Measurements from ENCODE around the gene ANTXRL. TPM values are rescaled to one million over a fixed set of nuclear protein-coding genes. Genes with fewer than 3 reads are reported as not detected.
A peak's percentile ranks its signal among the peaks of the same experiment; 100 is the strongest.
"Not testable (repeated sequence)": the region's sequence is repeated elsewhere in the genome, so short reads cannot be mapped to it uniquely, and the experiment has no call there.

The ANTXRL gene
- total RNA-seq, 1 donor from 2014 or later = not detected

GRCh38 chr10:46314071-46314470 lies 27.3 kb downstream of the ANTXRL start:
- no peak overlapping the region for H3K4me3 Mint-ChIP-seq
- no peaks in the 10 kb centered on the region for H3K4me1 Mint-ChIP-seq (ENCODE audit: low read depth)
- H3K27ac Mint-ChIP-seq = no peak overlapping the region
- intact Hi-C loops (cut with micrococcal nuclease) = no loop called here
- H3K36me3 Mint-ChIP-seq (ENCODE audit: low read depth) = no peaks in the 10 kb centered on the region
- DNase-seq (ENCODE audit: low spot score) = no peak
- H3K9me3 Mint-ChIP-seq = no peaks in the 10 kb centered on the region
- peaks cover 7% of the 10 kb centered on the region for H3K27me3 Mint-ChIP-seq (ENCODE audit: insufficient read depth)

- H3K27ac Mint-ChIP-seq; intact Hi-C loops (cut with micrococcal nuclease): not testable (repeated sequence)
These were observed 28.5 kb downstream of the ANTXRL start for GRCh38 chr10:46315071-46315860.

GRCh38 chr10:46317370-46317769 lies 30.6 kb downstream of the ANTXRL start:
- no peak for DNase-seq (ENCODE audit: low spot score)
- Mint-ChIP-seq H3K36me3 (ENCODE audit: low read depth) (no peaks in the 10 kb centered on the region), H3K9me3 (no peaks in the 10 kb centered on the region), H3K27ac (no peak overlapping the region), H3K4me1 (ENCODE audit: low read depth) (no peaks in the 10 kb centered on the region), H3K4me3 (no peak overlapping the region), H3K27me3 (ENCODE audit: insufficient read depth) (peaks cover 11% of the 10 kb centered on the region)
- intact Hi-C loops (cut with micrococcal nuclease) = no loop called here

More at GRCh38 chr10:46315071-46315860, 28.5 kb downstream of the ANTXRL start:
- H3K4me3 Mint-ChIP-seq; H3K4me1 Mint-ChIP-seq (ENCODE audit: low read depth); H3K36me3 Mint-ChIP-seq (ENCODE audit: low read depth); H3K9me3 Mint-ChIP-seq; H3K27me3 Mint-ChIP-seq (ENCODE audit: insufficient read depth); DNase-seq (ENCODE audit: low spot score): not testable (repeated sequence)

- no peaks in the 10 kb centered on the region for H3K9me3 Mint-ChIP-seq
- no peak for DNase-seq (ENCODE audit: low spot score)
- no peak overlapping the region for H3K27ac Mint-ChIP-seq
- H3K36me3 Mint-ChIP-seq (ENCODE audit: low read depth) = no peaks in the 10 kb centered on the region
- H3K27me3 Mint-ChIP-seq (ENCODE audit: insufficient read depth) = peaks cover 11% of the 10 kb centered on the region
- no peak overlapping the region for H3K4me3 Mint-ChIP-seq
- H3K4me1 Mint-ChIP-seq (ENCODE audit: low read depth) = no peaks in the 10 kb centered on the region
- intact Hi-C loops (cut with micrococcal nuclease) = no loop called here
These were observed 31.1 kb downstream of the ANTXRL start for GRCh38 chr10:46317889-46318288.

GRCh38 chr10:46318799-46319198 lies 32.0 kb downstream of the ANTXRL start:
- no peak for DNase-seq (ENCODE audit: low spot score)
- H3K36me3 Mint-ChIP-seq (ENCODE audit: low read depth) = no peaks in the 10 kb centered on the region

GRCh38 chr10:46319389-46319788 lies 32.6 kb downstream of the ANTXRL start:
- no peak for DNase-seq (ENCODE audit: low spot score)
- Mint-ChIP-seq H3K36me3 (ENCODE audit: low read depth) (no peaks in the 10 kb centered on the region), H3K27ac (no peak overlapping the region), H3K4me1 (ENCODE audit: low read depth) (no peaks in the 10 kb centered on the region), H3K4me3 (no peak overlapping the region), H3K9me3 (no peaks in the 10 kb centered on the region), H3K27me3 (ENCODE audit: insufficient read depth) (peaks cover 14% of the 10 kb centered on the region)
- intact Hi-C loops (cut with micrococcal nuclease) = no loop called here

More at GRCh38 chr10:46318799-46319198, 32.0 kb downstream of the ANTXRL start:
- Mint-ChIP-seq H3K27me3 (ENCODE audit: insufficient read depth) (peaks cover 11% of the 10 kb centered on the region), H3K4me1 (ENCODE audit: low read depth) (no peaks in the 10 kb centered on the region), H3K4me3 (no peak overlapping the region), H3K9me3 (no peaks in the 10 kb centered on the region), H3K27ac (no peak overlapping the region)
- intact Hi-C loops (cut with micrococcal nuclease) = no loop called here

GRCh38 chr10:46321770-46322169 lies 35.0 kb downstream of the ANTXRL start:
- intact Hi-C loops (cut with micrococcal nuclease) = loop anchor here (10.0 kb wide), 1 partner anchor 97 kb away; no protein-coding TSS in a partner anchor
- no peaks in the 10 kb centered on the region for H3K36me3 Mint-ChIP-seq (ENCODE audit: low read depth)
- H3K4me1 Mint-ChIP-seq (ENCODE audit: low read depth) = no peaks in the 10 kb centered on the region

GRCh38 chr10:46323176-46323575 lies 36.4 kb downstream of the ANTXRL start:
- H3K4me3 Mint-ChIP-seq = no peak overlapping the region
- no peak overlapping the region for H3K27ac Mint-ChIP-seq
- H3K4me1 Mint-ChIP-seq (ENCODE audit: low read depth) = no peaks in the 10 kb centered on the region
- intact Hi-C loops (cut with micrococcal nuclease) = loop anchor here (10.0 kb wide), 1 partner anchor 98 kb away; no protein-coding TSS in a partner anchor
- H3K36me3 Mint-ChIP-seq (ENCODE audit: low read depth) = no peaks in the 10 kb centered on the region
- DNase-seq (ENCODE audit: low spot score) = no peak
- peaks cover 21% of the 10 kb centered on the region for H3K27me3 Mint-ChIP-seq (ENCODE audit: insufficient read depth)
- no peaks in the 10 kb centered on the region for H3K9me3 Mint-ChIP-seq

More at GRCh38 chr10:46321770-46322169, 35.0 kb downstream of the ANTXRL start:
- H3K4me3 Mint-ChIP-seq = no peak overlapping the region
- no peak overlapping the region for H3K27ac Mint-ChIP-seq
- no peak for DNase-seq (ENCODE audit: low spot score)
- no peaks in the 10 kb centered on the region for H3K9me3 Mint-ChIP-seq
- peaks cover 18% of the 10 kb centered on the region for H3K27me3 Mint-ChIP-seq (ENCODE audit: insufficient read depth)

GRCh38 chr10:46325021-46325420 lies 38.2 kb downstream of the ANTXRL start:
- Mint-ChIP-seq H3K4me1 (ENCODE audit: low read depth) (no peaks in the 10 kb centered on the region), H3K27me3 (ENCODE audit: insufficient read depth) (peaks cover 12% of the 10 kb centered on the region), H3K27ac (no peak overlapping the region), H3K4me3 (no peak overlapping the region), H3K9me3 (no peaks in the 10 kb centered on the region), H3K36me3 (ENCODE audit: low read depth) (no peaks in the 10 kb centered on the region)
- intact Hi-C loops (cut with micrococcal nuclease) = loop anchor here (10.0 kb wide), 1 partner anchor 100 kb away; no protein-coding TSS in a partner anchor
- DNase-seq (ENCODE audit: low spot score) = no peak

- no peak overlapping the region for H3K27ac Mint-ChIP-seq
- intact Hi-C loops (cut with micrococcal nuclease) = loop anchor here (10.0 kb wide), 1 partner anchor 101 kb away; no protein-coding TSS in a partner anchor
- peaks cover 13% of the 10 kb centered on the region for H3K27me3 Mint-ChIP-seq (ENCODE audit: insufficient read depth)
- H3K9me3 Mint-ChIP-seq = no peaks in the 10 kb centered on the region
- H3K4me1 Mint-ChIP-seq (ENCODE audit: low read depth) = no peaks in the 10 kb centered on the region
- no peak for DNase-seq (ENCODE audit: low spot score)
- no peaks in the 10 kb centered on the region for H3K36me3 Mint-ChIP-seq (ENCODE audit: low read depth)
- no peak overlapping the region for H3K4me3 Mint-ChIP-seq
These were observed 39.3 kb downstream of the ANTXRL start for GRCh38 chr10:46326066-46326465.

- peak overlapping the region; percentile 3 for H3K27ac Mint-ChIP-seq
- no peaks in the 10 kb centered on the region for H3K9me3 Mint-ChIP-seq
- intact Hi-C loops (cut with micrococcal nuclease) = loop anchor here (10.0 kb wide), 1 partner anchor 102 kb away; no protein-coding TSS in a partner anchor
- no peak overlapping the region for H3K4me3 Mint-ChIP-seq
- peaks cover 12% of the 10 kb centered on the region for H3K27me3 Mint-ChIP-seq (ENCODE audit: insufficient read depth)
- no peaks in the 10 kb centered on the region for H3K4me1 Mint-ChIP-seq (ENCODE audit: low read depth)
- no peak for DNase-seq (ENCODE audit: low spot score)
- H3K36me3 Mint-ChIP-seq (ENCODE audit: low read depth) = no peaks in the 10 kb centered on the region
These were observed 40.2 kb downstream of the ANTXRL start for GRCh38 chr10:46326971-46327370.

- intact Hi-C loops (cut with micrococcal nuclease) = loop anchor here (10.0 kb wide), 1 partner anchor 103 kb away; no protein-coding TSS in a partner anchor
- Mint-ChIP-seq H3K27me3 (ENCODE audit: insufficient read depth) (peaks cover 16% of the 10 kb centered on the region), H3K4me1 (ENCODE audit: low read depth) (no peaks in the 10 kb centered on the region), H3K9me3 (no peaks in the 10 kb centered on the region), H3K27ac (no peak overlapping the region), H3K4me3 (no peak overlapping the region), H3K36me3 (ENCODE audit: low read depth) (no peaks in the 10 kb centered on the region)
- DNase-seq (ENCODE audit: low spot score) = no peak
These were observed 40.9 kb downstream of the ANTXRL start for GRCh38 chr10:46327685-46328084.

Data from activated T-helper 1 cell treated with anti-CD3 and anti-CD28 coated beads, Interleukin-12 subunit alpha, Interleukin-12 subunit beta, Interleukin-2, Interleukin-4 antibody, amounts not matched to agents 30 ng/mL and 10 ng/mL and 1 ng/mL, durations not matched to agents 14 hours and 24 hours and 36 hours (primary cell).